ENCODE data around the gene IGF2BP3. TPM values are rescaled to one million over a fixed set of nuclear protein-coding genes. Genes with fewer than 3 reads are reported as not detected.

IGF2BP3 gene
- total RNA-seq, 1 donor from 2014 or later, result 2.0 TPM

GRCh38 chr7:23450518-23450917 is 19.8 kb downstream of the IGF2BP3 start:
- peaks cover 4% of the 10 kb centered on the region for H3K27me3 ChIP-seq (ENCODE audit: low read depth)
- H3K27ac ChIP-seq, result no peak overlapping the region
- H3K9me3 ChIP-seq, result no peaks in the 10 kb centered on the region
- intact Hi-C loops (cut with DNase I), result no loop called here
- no peaks in the 10 kb centered on the region for H3K4me1 ChIP-seq
- DNase-seq, result no peak
- no peak for ATAC-seq
- H3K36me3 ChIP-seq, result no peaks in the 10 kb centered on the region
- no peak overlapping the region for H3K4me3 ChIP-seq
- no peak for TF ChIP-seq CTCF (IDR thresholded peaks at IDR 0.05)

DNA sequence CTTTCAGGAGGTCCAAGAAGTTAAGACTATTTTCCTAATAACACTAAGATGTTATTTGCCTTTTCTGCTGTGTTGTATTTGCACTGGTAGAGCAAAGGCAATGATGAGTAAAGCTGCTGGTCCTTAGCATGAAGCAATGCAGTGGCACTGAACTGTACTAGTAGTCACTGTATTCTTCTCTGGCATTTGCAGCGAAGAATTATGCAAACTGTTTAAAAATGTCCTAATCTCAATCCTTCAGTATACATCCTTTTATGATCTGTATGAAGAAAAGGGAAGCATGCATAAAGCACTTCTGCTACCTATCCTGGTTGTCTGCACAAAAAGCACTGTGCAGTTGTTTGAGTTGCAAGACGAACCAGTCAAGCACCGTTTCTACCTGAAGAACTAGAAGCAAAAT is 20.4 kb downstream of the IGF2BP3 start:
- intact Hi-C loops (cut with DNase I), result no loop called here
- peaks cover 4% of the 10 kb centered on the region for H3K27me3 ChIP-seq (ENCODE audit: low read depth)
- no peaks in the 10 kb centered on the region for H3K36me3 ChIP-seq
- no peaks in the 10 kb centered on the region for H3K4me1 ChIP-seq
- DNase-seq (no peak), ATAC-seq (no peak)
- no peaks in the 10 kb centered on the region for H3K9me3 ChIP-seq
- H3K4me3 ChIP-seq, result no peak overlapping the region
- no peak for TF ChIP-seq CTCF (IDR thresholded peaks at IDR 0.05)
- no peak overlapping the region for H3K27ac ChIP-seq

- Histone ChIP-seq H3K27ac (no peak overlapping the region), H3K36me3 (no peaks in the 10 kb centered on the region), H3K4me3 (no peak overlapping the region), H3K9me3 (no peaks in the 10 kb centered on the region), H3K4me1 (no peaks in the 10 kb centered on the region), H3K27me3 (ENCODE audit: low read depth) (no peaks in the 10 kb centered on the region)
- no peak for ATAC-seq
- no peak for TF ChIP-seq CTCF (IDR thresholded peaks at IDR 0.05)
- DNase-seq, result no peak
- intact Hi-C loops (cut with DNase I), result no loop called here
Measured at GRCh38 chr7:23445326-23445725, 25.0 kb downstream of the IGF2BP3 start.

DNA sequence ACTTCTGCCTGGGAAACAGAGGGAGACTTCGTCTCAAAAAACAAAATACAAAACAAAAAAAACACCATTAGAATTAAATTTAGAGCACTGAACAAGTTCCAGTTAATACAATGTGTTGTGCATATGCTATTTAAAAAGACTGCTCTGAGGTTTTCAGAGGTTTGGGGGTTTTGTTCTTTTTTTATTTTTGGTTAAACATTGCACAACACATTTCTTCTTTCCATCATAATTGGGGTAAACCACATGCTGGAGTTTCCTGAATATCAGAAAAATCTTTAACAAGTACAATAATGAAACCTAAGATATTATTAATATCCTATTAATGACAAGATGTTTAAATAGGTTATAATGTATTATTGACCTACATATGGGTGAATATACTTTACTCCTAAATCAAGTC is 26.3 kb downstream of the IGF2BP3 start:
- no peaks in the 10 kb centered on the region for H3K27me3 ChIP-seq (ENCODE audit: low read depth)
- intact Hi-C loops (cut with DNase I), result no loop called here
- H3K4me1 ChIP-seq, result no peaks in the 10 kb centered on the region
- DNase-seq, result no peak
- no peak overlapping the region for H3K27ac ChIP-seq
- H3K4me3 ChIP-seq, result no peak overlapping the region
- no peak for ATAC-seq
- no peak for TF ChIP-seq CTCF (IDR thresholded peaks at IDR 0.05)
- H3K9me3 ChIP-seq, result no peaks in the 10 kb centered on the region
- H3K36me3 ChIP-seq, result no peaks in the 10 kb centered on the region

GRCh38 chr7:23438171-23438570 is 32.1 kb downstream of the IGF2BP3 start:
- ATAC-seq, result no peak
- H3K4me1 ChIP-seq, result no peaks in the 10 kb centered on the region
- TF ChIP-seq CTCF (IDR thresholded peaks at IDR 0.05), result no peak
- intact Hi-C loops (cut with DNase I), result no loop called here
- no peak overlapping the region for H3K27ac ChIP-seq
- H3K27me3 ChIP-seq (ENCODE audit: low read depth), result peaks cover 5% of the 10 kb centered on the region
- H3K4me3 ChIP-seq, result no peak overlapping the region
- no peak for DNase-seq
- H3K36me3 ChIP-seq, result no peaks in the 10 kb centered on the region
- H3K9me3 ChIP-seq, result no peaks in the 10 kb centered on the region

Measured in lower lobe of right lung (tissue), 2 donors.